ENCODE measurements around the gene GNG7.
"Not testable (repeated sequence)": the region's sequence is repeated elsewhere in the genome, so short reads cannot be mapped to it uniquely, and the experiment has no call there.

GRCh38 chr19:2643123-2643737, 59.3 kb downstream of the GNG7 start:
- not testable (repeated sequence) for TF ChIP-seq POLR2A (IDR thresholded peaks at IDR 0.05)
- TF ChIP-seq, protein P1, sequence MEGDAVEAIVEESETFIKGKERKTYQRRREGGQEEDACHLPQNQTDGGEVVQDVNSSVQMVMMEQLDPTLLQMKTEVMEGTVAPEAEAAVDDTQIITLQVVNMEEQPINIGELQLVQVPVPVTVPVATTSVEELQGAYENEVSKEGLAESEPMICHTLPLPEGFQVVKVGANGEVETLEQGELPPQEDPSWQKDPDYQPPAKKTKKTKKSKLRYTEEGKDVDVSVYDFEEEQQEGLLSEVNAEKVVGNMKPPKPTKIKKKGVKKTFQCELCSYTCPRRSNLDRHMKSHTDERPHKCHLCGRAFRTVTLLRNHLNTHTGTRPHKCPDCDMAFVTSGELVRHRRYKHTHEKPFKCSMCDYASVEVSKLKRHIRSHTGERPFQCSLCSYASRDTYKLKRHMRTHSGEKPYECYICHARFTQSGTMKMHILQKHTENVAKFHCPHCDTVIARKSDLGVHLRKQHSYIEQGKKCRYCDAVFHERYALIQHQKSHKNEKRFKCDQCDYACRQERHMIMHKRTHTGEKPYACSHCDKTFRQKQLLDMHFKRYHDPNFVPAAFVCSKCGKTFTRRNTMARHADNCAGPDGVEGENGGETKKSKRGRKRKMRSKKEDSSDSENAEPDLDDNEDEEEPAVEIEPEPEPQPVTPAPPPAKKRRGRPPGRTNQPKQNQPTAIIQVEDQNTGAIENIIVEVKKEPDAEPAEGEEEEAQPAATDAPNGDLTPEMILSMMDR (IDR thresholded peaks at IDR 0.05): not testable (repeated sequence)

Data from right lobe of liver (tissue), 4 donors.